Measurements from ENCODE around the gene PPIL3. TPM values are rescaled to one million over a fixed set of nuclear protein-coding genes. Genes with fewer than 3 reads are reported as not detected.

The PPIL3 gene
- total and polyA plus RNA-seq, 4 donors, result 43.9 to 74.0 (median 61.5) TPM

Small RNA genes lying within 50 kb of the gene (small RNA-seq; reads per million reads assigned to genes)
- gene RF00019 (ENCODE audit: low replicate concordance) (not detected), gene RNA5SP115 (ENCODE audit: low replicate concordance) (not detected), gene RNU6-312P (ENCODE audit: low replicate concordance) (not detected), gene RNU6-31P (ENCODE audit: low replicate concordance) (not detected), gene RNU6-762P (ENCODE audit: low replicate concordance) (not detected)

Other genes starting within 250 kb of the PPIL3 start
- 100 to 1,000 TPM; 276 to 457 TPM for gene BZW1, start 77.2 kb downstream of the PPIL3 start, total RNA-seq
- 100 to 1,000 TPM; 177 to 220 TPM for gene BZW1, start 77.2 kb downstream of the PPIL3 start, polyA plus RNA-seq (ENCODE audit: insufficient read length in 2 of 2)
- 100 to 1,000 TPM; 170 to 220 TPM for gene CLK1, start 24.4 kb downstream of the PPIL3 start, total RNA-seq
- 100 to 1,000 TPM; 203 to 207 TPM for gene CLK1, start 24.4 kb downstream of the PPIL3 start, polyA plus RNA-seq (ENCODE audit: insufficient read length in 2 of 2)
- gene NIF3L1, start 294 bp upstream of the PPIL3 start, total RNA-seq, result 10 to 100 TPM; 38.5 to 38.9 TPM
- 10 to 100 TPM; 32.1 to 32.5 TPM for gene NIF3L1, start 294 bp upstream of the PPIL3 start, polyA plus RNA-seq (ENCODE audit: insufficient read length in 2 of 2)
- 10 to 100 TPM; 18.4 to 20.1 TPM for gene ORC2, start 74.6 kb upstream of the PPIL3 start, total RNA-seq
- 10 to 100 TPM; 12.1 to 18.6 TPM for gene ORC2, start 74.6 kb upstream of the PPIL3 start, polyA plus RNA-seq (ENCODE audit: insufficient read length in 2 of 2)
- gene HYCC2, start 182.6 kb upstream of the PPIL3 start, total RNA-seq, result 10 to 100 TPM; 17.2 to 49.0 TPM
- 10 to 100 TPM; 15.2 to 20.5 TPM for gene HYCC2, start 182.6 kb upstream of the PPIL3 start, polyA plus RNA-seq (ENCODE audit: insufficient read length in 2 of 2)
- gene NDUFB3, start 182.9 kb upstream of the PPIL3 start, total RNA-seq, result 100 to 1,000 TPM in 1 of 2 donors, 10 to 100 TPM in 1; 79.0 to 117 TPM
- gene NDUFB3, start 182.9 kb upstream of the PPIL3 start, polyA plus RNA-seq (ENCODE audit: insufficient read length in 2 of 2), result 100 to 1,000 TPM; 114 to 136 TPM
- gene CFLAR, start 227.1 kb upstream of the PPIL3 start, total RNA-seq, result 10 to 100 TPM; 65.9 to 81.9 TPM
- 10 to 100 TPM; 28.2 to 49.2 TPM for gene CFLAR, start 227.1 kb upstream of the PPIL3 start, polyA plus RNA-seq (ENCODE audit: insufficient read length in 2 of 2)